GM19193 (cell line): ENCODE results near the gene TCP11L1.

Experiments used
- POLR2A ChIP-seq: IDR thresholded peaks from 4 replicates; pipeline ENCODE4 v1.6.1; 2011; ENCODE audit not compliant: insufficient read depth, insufficient read length; ENCODE audit errors: extremely low read depth

TCP11L1 gene

GRCh38 chr11:33039274-33040032 is at the start of gene TCP11L1:
Gene TCP11L1, plus strand, starts transcription at chr11:33039572. Its CDS starts 4,202 bp downstream, at chr11:33043774.
- peak; percentile 45 for TF ChIP-seq POLR2A

- TF ChIP-seq POLR2A = no peak
Observed at GRCh38 chr11:32990481-32990880, 48.9 kb upstream of the TCP11L1 start.

GRCh38 chr11:32991427-32991826 is 47.9 kb upstream of the TCP11L1 start:
- TF ChIP-seq POLR2A = no peak

- no peak for TF ChIP-seq POLR2A
Observed at GRCh38 chr11:32991898-32992297, 47.5 kb upstream of the TCP11L1 start.

GRCh38 chr11:33000181-33000580 is 39.2 kb upstream of the TCP11L1 start:
- no peak for TF ChIP-seq POLR2A

- no peak for TF ChIP-seq POLR2A
Observed at GRCh38 chr11:33001281-33001680, 38.1 kb upstream of the TCP11L1 start.

GRCh38 chr11:33001751-33002542 is 37.4 kb upstream of the TCP11L1 start:
- TF ChIP-seq POLR2A = no peak

GRCh38 chr11:33005175-33005574 is 34.2 kb upstream of the TCP11L1 start:
- TF ChIP-seq POLR2A = no peak

GRCh38 chr11:33006010-33006409 is 33.4 kb upstream of the TCP11L1 start:
- no peak for TF ChIP-seq POLR2A

- no peak for TF ChIP-seq POLR2A
Observed at GRCh38 chr11:33013755-33014154, 25.6 kb upstream of the TCP11L1 start.

- peak; percentile 56 for TF ChIP-seq POLR2A
Observed at GRCh38 chr11:33015621-33016551, 23.5 kb upstream of the TCP11L1 start, which contains the start of gene DEPDC7. Gene DEPDC7, plus strand, starts transcription at chr11:33015878. Its CDS starts 78 bp downstream, at chr11:33015956.

- TF ChIP-seq POLR2A = no peak
Observed at GRCh38 chr11:33016654-33017053, 22.7 kb upstream of the TCP11L1 start.

GRCh38 chr11:33017478-33017877 is 21.9 kb upstream of the TCP11L1 start:
- TF ChIP-seq POLR2A = no peak

- TF ChIP-seq POLR2A = no peak
Observed at GRCh38 chr11:33017965-33018364, 21.4 kb upstream of the TCP11L1 start.

- no peak for TF ChIP-seq POLR2A
Observed at GRCh38 chr11:33018840-33019239, 20.5 kb upstream of the TCP11L1 start.
